ENCODE results near the gene BMPR2.

Gene BMPR2

DNA sequence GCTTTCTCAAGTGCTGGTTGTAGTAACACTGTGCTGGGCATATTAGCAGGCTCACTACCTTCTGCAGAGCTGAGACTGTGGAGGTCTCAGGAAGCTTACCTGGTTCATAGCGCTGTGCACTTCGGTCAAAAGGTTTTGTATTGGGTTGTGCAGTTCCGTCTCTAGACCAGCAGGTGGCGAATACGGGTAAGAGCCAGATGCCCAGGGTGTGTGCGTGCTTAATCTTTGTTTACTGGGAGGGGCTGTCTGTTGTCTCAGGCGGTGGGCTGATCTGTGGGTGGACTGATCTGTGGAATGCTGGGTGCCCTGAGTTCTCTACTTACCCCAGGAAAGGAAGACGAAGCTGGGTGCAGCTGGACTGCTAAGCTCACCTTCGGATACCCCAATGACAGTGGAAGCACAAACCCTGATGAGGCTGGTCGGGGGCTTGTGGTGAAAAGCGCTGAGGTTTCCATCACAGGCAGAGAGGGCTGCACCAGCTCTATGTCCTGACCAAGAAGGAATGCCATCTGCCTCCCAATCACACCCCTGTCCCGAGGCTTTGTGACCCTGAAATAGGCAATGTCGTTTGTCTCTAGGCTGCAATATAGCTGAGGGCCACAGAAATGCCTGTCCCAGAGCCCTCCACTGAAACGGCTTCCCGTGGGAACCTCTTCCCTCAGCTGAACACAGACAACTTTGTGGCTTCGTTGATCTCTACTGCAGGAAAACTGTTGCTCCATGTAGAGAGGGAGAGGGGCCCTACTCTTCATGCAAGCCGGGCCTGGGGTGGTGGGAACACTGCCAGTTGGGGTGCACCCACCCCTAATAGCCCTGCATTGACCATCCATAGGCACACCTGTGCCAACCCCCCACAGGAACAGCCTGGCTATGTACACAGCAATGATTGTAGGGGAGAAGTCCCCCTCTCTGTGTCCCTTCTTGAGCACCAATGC lies 212.8 kb downstream of the BMPR2 start:
- Histone ChIP-seq H3K4me3 (ENCODE audit: insufficient read depth in 1 of 2, low read depth in 1 of 2, low read length in 2 of 2) (peak overlapping the region in 1 of 2 experiments; percentile 60), H3K27ac (ENCODE audit: low read length, poor library complexity, severe bottlenecking) (no peak overlapping the region), H2BK12ac (ENCODE audit: low read length in 2 of 2) (peak overlapping the region in 1 of 2 experiments; percentile 7), H4K91ac (ENCODE audit: low read length) (peak overlapping the region; percentile 9), H2BK5ac (ENCODE audit: low read depth, low read length, poor library complexity, severe bottlenecking) (no peak overlapping the region), H3K27me3 (ENCODE audit: control insufficient read depth in 1 of 2, insufficient read depth in 1 of 2, low read length in 2 of 2) (peaks cover 0 to 5% of the 10 kb centered on the region in 2 experiments), H3K9ac (ENCODE audit: low read length) (peak overlapping the region; percentile 39), H3K4me2 (ENCODE audit: low read length, poor library complexity, severe bottlenecking) (peak overlapping the region; percentile 20), H2AFZ (ENCODE audit: low read depth, low read length) (peak overlapping the region; percentile 76), H3K36me3 (ENCODE audit: control insufficient read depth in 1 of 2, insufficient read depth in 2 of 2, low read depth in 1 of 2, low read length in 2 of 2) (peaks cover 0 to 3% of the 10 kb centered on the region in 2 experiments), H3K18ac (ENCODE audit: low read depth in 1 of 2, low read length in 2 of 2) (no peak overlapping the region), H2AK5ac (ENCODE audit: low read length, severe bottlenecking) (no peak overlapping the region), H3K79me1 (replicated peaks; ENCODE audit: low read length, poor library complexity, severe bottlenecking) (no peaks in the 10 kb centered on the region), H4K8ac (ENCODE audit: low read length) (peak overlapping the region; percentile 70), H2BK15ac (ENCODE audit: low read depth, poor library complexity, severe bottlenecking) (peak overlapping the region; percentile 55), H3K23ac (ENCODE audit: low read length in 2 of 2) (no peak overlapping the region), H3K4ac (ENCODE audit: low read depth in 1 of 2, low read length in 2 of 2) (peak overlapping the region in 1 of 2 experiments; percentile 48), H3K4me1 (ENCODE audit: control insufficient read depth, insufficient read depth, low read depth, low read length) (peaks cover 5% of the 10 kb centered on the region), H2BK120ac (ENCODE audit: low read depth, low read length) (no peak overlapping the region), H3K9me3 (ENCODE audit: control insufficient read depth, low read length) (no peaks in the 10 kb centered on the region), H3K14ac (ENCODE audit: low read length in 2 of 2) (no peak overlapping the region)
- DNase-seq: peak; percentile 81
- 39% methylated on average over 16 of the region's 17 CpGs for WGBS

DNA sequence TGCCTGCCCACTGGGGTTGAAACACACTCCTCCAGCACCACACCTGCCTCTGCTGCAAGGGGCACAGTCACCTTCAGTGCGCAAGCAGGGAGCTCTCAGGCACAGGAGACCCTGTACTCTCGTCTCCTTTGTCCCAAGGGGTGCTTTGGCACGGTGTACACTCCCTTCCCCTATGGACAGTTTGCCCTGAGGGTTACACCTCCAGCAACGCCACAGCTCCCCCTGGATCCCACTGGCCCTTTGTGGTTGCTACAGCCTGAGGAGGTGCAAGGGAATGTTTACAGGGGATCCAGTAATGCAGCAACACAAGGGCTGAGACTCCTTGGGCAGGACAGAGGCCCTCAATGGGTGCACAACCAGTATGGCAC lies 213.4 kb downstream of the BMPR2 start:
- Histone ChIP-seq H2AFZ (ENCODE audit: low read depth, low read length) (no peak overlapping the region), H2BK15ac (ENCODE audit: low read depth, poor library complexity, severe bottlenecking) (no peak overlapping the region)

DNA sequence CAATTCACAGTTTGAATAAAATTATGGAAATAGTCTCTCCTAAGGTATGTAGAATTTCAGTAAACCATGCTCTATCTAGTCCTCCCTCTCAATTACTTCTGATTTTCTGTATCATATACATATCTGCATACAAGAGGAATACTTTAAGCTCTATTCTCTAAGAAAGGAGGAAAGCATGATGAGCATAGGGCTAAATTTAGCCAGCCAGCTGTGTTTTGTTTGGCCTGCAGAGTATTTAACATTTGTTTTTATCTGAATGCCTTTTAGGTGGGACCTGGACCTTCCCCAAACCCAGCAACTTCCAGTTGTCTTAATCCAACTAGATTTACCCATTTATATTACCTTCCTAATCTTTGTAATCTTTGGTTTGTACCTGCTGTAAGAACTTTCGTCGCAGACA lies 216.4 kb downstream of the BMPR2 start:
- Histone ChIP-seq H3K18ac (ENCODE audit: low read depth in 1 of 2, low read length in 2 of 2) (no peak overlapping the region), H3K36me3 (ENCODE audit: control insufficient read depth in 1 of 2, insufficient read depth in 2 of 2, low read depth in 1 of 2, low read length in 2 of 2) (peaks cover 0 to 3% of the 10 kb centered on the region in 2 experiments)
- WGBS: 95% methylated on average over 2 of the region's 2 CpGs

More for the DNA sequence above, 213.4 kb downstream of the BMPR2 start:
- Histone ChIP-seq H3K4me1 (ENCODE audit: control insufficient read depth, insufficient read depth, low read depth, low read length) (peaks cover 5% of the 10 kb centered on the region), H2BK12ac (ENCODE audit: low read length in 2 of 2) (no peak overlapping the region), H4K91ac (ENCODE audit: low read length) (peak overlapping the region; percentile 9), H3K4me2 (ENCODE audit: low read length, poor library complexity, severe bottlenecking) (no peak overlapping the region), H3K4me3 (ENCODE audit: insufficient read depth in 1 of 2, low read depth in 1 of 2, low read length in 2 of 2) (no peak overlapping the region), H2AK5ac (ENCODE audit: low read length, severe bottlenecking) (no peak overlapping the region), H3K14ac (ENCODE audit: low read length in 2 of 2) (peak overlapping the region in 1 of 2 experiments; percentile 63), H3K9me3 (ENCODE audit: control insufficient read depth, low read length) (no peaks in the 10 kb centered on the region), H2BK120ac (ENCODE audit: low read depth, low read length) (no peak overlapping the region), H3K79me1 (replicated peaks; ENCODE audit: low read length, poor library complexity, severe bottlenecking) (no peaks in the 10 kb centered on the region), H3K27ac (ENCODE audit: low read length, poor library complexity, severe bottlenecking) (no peak overlapping the region), H2BK5ac (ENCODE audit: low read depth, low read length, poor library complexity, severe bottlenecking) (no peak overlapping the region), H3K27me3 (ENCODE audit: control insufficient read depth in 1 of 2, insufficient read depth in 1 of 2, low read length in 2 of 2) (peaks cover 0 to 5% of the 10 kb centered on the region in 2 experiments), H3K23ac (ENCODE audit: low read length in 2 of 2) (no peak overlapping the region), H3K9ac (ENCODE audit: low read length) (no peak overlapping the region), H3K36me3 (ENCODE audit: control insufficient read depth in 1 of 2, insufficient read depth in 2 of 2, low read depth in 1 of 2, low read length in 2 of 2) (peaks cover 0 to 3% of the 10 kb centered on the region in 2 experiments), H4K8ac (ENCODE audit: low read length) (no peak overlapping the region), H3K4ac (ENCODE audit: low read depth in 1 of 2, low read length in 2 of 2) (no peak overlapping the region), H3K18ac (ENCODE audit: low read depth in 1 of 2, low read length in 2 of 2) (no peak overlapping the region)
- DNase-seq: no peak
- 83% methylated on average over 4 of the region's 4 CpGs for WGBS

DNA sequence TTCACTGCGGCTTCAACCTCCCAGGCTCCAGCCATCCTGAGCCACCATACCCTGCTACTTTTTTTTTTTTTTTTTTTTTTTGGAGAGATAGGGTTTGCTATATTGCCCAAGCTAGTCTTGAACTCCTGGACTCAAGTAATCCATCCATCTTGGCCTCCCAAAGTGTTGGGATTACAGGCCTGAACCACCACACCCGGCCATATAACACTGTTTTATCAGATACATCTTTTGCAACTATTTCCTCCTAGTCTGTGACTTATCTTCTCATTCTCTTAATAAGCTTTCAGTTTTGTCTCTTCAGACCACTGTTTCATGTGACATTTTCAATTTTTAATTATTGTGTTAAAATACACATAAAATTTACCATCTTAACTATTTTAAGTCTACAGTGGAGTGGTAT lies 223.0 kb downstream of the BMPR2 start:
- Histone ChIP-seq H3K79me1 (replicated peaks; ENCODE audit: low read length, poor library complexity, severe bottlenecking) (no peaks in the 10 kb centered on the region), H3K4me3 (ENCODE audit: insufficient read depth in 1 of 2, low read depth in 1 of 2, low read length in 2 of 2) (no peak overlapping the region), H3K14ac (ENCODE audit: low read length in 2 of 2) (no peak overlapping the region), H3K27me3 (ENCODE audit: control insufficient read depth in 1 of 2, insufficient read depth in 1 of 2, low read length in 2 of 2) (no peaks in the 10 kb centered on the region), H3K4me1 (ENCODE audit: control insufficient read depth, insufficient read depth, low read depth, low read length) (no peaks in the 10 kb centered on the region), H2BK5ac (ENCODE audit: low read depth, low read length, poor library complexity, severe bottlenecking) (no peak overlapping the region), H3K4me2 (ENCODE audit: low read length, poor library complexity, severe bottlenecking) (no peak overlapping the region), H3K9me3 (ENCODE audit: control insufficient read depth, low read length) (no peaks in the 10 kb centered on the region), H2BK120ac (ENCODE audit: low read depth, low read length) (no peak overlapping the region), H3K9ac (ENCODE audit: low read length) (no peak overlapping the region), H3K18ac (ENCODE audit: low read depth in 1 of 2, low read length in 2 of 2) (no peak overlapping the region), H2AFZ (ENCODE audit: low read depth, low read length) (no peak overlapping the region), H3K27ac (ENCODE audit: low read length, poor library complexity, severe bottlenecking) (no peak overlapping the region), H2BK12ac (ENCODE audit: low read length in 2 of 2) (no peak overlapping the region), H3K23ac (ENCODE audit: low read length in 2 of 2) (no peak overlapping the region), H3K36me3 (ENCODE audit: control insufficient read depth in 1 of 2, insufficient read depth in 2 of 2, low read depth in 1 of 2, low read length in 2 of 2) (no peaks in the 10 kb centered on the region), H4K8ac (ENCODE audit: low read length) (no peak overlapping the region), H3K4ac (ENCODE audit: low read depth in 1 of 2, low read length in 2 of 2) (no peak overlapping the region), H2BK15ac (ENCODE audit: low read depth, poor library complexity, severe bottlenecking) (no peak overlapping the region), H4K91ac (ENCODE audit: low read length) (no peak overlapping the region), H2AK5ac (ENCODE audit: low read length, severe bottlenecking) (no peak overlapping the region)
- 100% methylated on average over 1 of the region's 2 CpGs for WGBS
- no peak for DNase-seq

More for the DNA sequence above, 216.4 kb downstream of the BMPR2 start:
- H4K8ac ChIP-seq (ENCODE audit: low read length): no peak overlapping the region
- H3K9me3 ChIP-seq (ENCODE audit: control insufficient read depth, low read length): no peaks in the 10 kb centered on the region
- H4K91ac ChIP-seq (ENCODE audit: low read length): no peak overlapping the region
- no peak overlapping the region for H2BK5ac ChIP-seq (ENCODE audit: low read depth, low read length, poor library complexity, severe bottlenecking)
- H3K9ac ChIP-seq (ENCODE audit: low read length): no peak overlapping the region
- H2AK5ac ChIP-seq (ENCODE audit: low read length, severe bottlenecking): no peak overlapping the region
- no peak overlapping the region for H3K4ac ChIP-seq (ENCODE audit: low read depth in 1 of 2, low read length in 2 of 2)
- no peak for DNase-seq
- no peak overlapping the region for H2BK12ac ChIP-seq (ENCODE audit: low read length in 2 of 2)
- H3K4me1 ChIP-seq (ENCODE audit: control insufficient read depth, insufficient read depth, low read depth, low read length): peaks cover 5% of the 10 kb centered on the region
- no peak overlapping the region for H3K27ac ChIP-seq (ENCODE audit: low read length, poor library complexity, severe bottlenecking)
- H2BK120ac ChIP-seq (ENCODE audit: low read depth, low read length): no peak overlapping the region
- H3K4me2 ChIP-seq (ENCODE audit: low read length, poor library complexity, severe bottlenecking): no peak overlapping the region
- no peak overlapping the region for H2AFZ ChIP-seq (ENCODE audit: low read depth, low read length)
- peaks cover 0 to 5% of the 10 kb centered on the region in 2 experiments for H3K27me3 ChIP-seq (ENCODE audit: control insufficient read depth in 1 of 2, insufficient read depth in 1 of 2, low read length in 2 of 2)
- no peak overlapping the region for H3K14ac ChIP-seq (ENCODE audit: low read length in 2 of 2)
- no peak overlapping the region for H3K4me3 ChIP-seq (ENCODE audit: insufficient read depth in 1 of 2, low read depth in 1 of 2, low read length in 2 of 2)
- no peak overlapping the region for H2BK15ac ChIP-seq (ENCODE audit: low read depth, poor library complexity, severe bottlenecking)
- no peak overlapping the region for H3K23ac ChIP-seq (ENCODE audit: low read length in 2 of 2)
- H3K79me1 ChIP-seq (replicated peaks; ENCODE audit: low read length, poor library complexity, severe bottlenecking): no peaks in the 10 kb centered on the region

All from mesenchymal stem cell (in vitro differentiated cells and primary cell).